Measurements from ENCODE around the gene TJP1.

TJP1 gene

GRCh38 chr15:29682361-29682760 is 139.9 kb downstream of the TJP1 start:
- no peak for TF ChIP-seq ZNF184 (tag by site-specific recombination; IDR thresholded peaks at IDR 0.05)
- TF ChIP-seq, protein P1, sequence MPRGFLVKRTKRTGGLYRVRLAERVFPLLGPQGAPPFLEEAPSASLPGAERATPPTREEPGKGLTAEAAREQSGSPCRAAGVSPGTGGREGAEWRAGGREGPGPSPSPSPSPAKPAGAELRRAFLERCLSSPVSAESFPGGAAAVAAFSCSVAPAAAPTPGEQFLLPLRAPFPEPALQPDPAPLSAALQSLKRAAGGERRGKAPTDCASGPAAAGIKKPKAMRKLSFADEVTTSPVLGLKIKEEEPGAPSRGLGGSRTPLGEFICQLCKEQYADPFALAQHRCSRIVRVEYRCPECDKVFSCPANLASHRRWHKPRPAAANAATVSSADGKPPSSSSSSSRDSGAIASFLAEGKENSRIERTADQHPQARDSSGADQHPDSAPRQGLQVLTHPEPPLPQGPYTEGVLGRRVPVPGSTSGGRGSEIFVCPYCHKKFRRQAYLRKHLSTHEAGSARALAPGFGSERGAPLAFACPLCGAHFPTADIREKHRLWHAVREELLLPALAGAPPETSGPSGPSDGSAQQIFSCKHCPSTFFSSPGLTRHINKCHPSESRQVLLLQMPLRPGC (tag by site-specific recombination; IDR thresholded peaks at IDR 0.05), result no peak
- no peak for TF ChIP-seq ZNF37A (tag by site-specific recombination; IDR thresholded peaks at IDR 0.05)
- ChIA-PET CTCF (interaction anchor here (0.5 to 1.1 kb wide), 2 partner anchors 15 to 393 kb away, joined by 3 read pairs; no protein-coding TSS in a partner anchor), POLR2A (no interaction called here)
- Histone ChIP-seq H3K4me1 (ENCODE audit: control insufficient read depth, insufficient read depth, low read length) (no peaks in the 10 kb centered on the region), H3K27ac (ENCODE audit: extremely low read depth, low read depth, low read length) (no peak overlapping the region), H3K4me3 (ENCODE audit: low read depth, low read length) (no peak overlapping the region), H3K9me3 (ENCODE audit: control insufficient read depth, insufficient read depth, low read depth, low read length) (no peaks in the 10 kb centered on the region), H3K36me3 (ENCODE audit: control insufficient read depth in 2 of 2, insufficient read depth in 1 of 2, low read length in 2 of 2) (no peaks in the 10 kb centered on the region)

- TF ChIP-seq, protein P2, sequence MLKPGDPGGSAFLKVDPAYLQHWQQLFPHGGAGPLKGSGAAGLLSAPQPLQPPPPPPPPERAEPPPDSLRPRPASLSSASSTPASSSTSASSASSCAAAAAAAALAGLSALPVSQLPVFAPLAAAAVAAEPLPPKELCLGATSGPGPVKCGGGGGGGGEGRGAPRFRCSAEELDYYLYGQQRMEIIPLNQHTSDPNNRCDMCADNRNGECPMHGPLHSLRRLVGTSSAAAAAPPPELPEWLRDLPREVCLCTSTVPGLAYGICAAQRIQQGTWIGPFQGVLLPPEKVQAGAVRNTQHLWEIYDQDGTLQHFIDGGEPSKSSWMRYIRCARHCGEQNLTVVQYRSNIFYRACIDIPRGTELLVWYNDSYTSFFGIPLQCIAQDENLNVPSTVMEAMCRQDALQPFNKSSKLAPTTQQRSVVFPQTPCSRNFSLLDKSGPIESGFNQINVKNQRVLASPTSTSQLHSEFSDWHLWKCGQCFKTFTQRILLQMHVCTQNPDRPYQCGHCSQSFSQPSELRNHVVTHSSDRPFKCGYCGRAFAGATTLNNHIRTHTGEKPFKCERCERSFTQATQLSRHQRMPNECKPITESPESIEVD (tag by site-specific recombination; IDR thresholded peaks at IDR 0.05), result no peak
- TF ChIP-seq ZIC2 (tag by site-specific recombination; IDR thresholded peaks at IDR 0.05), result peak; percentile 15; the same call in 1 of the 2 replicates
- TF ChIP-seq ZNF560 (tag by site-specific recombination; IDR thresholded peaks at IDR 0.05; ENCODE audit: borderline replicate concordance), result no peak
- TF ChIP-seq MEIS1 (CRISPR knock-in tag; IDR thresholded peaks at IDR 0.05; ENCODE audit: borderline replicate concordance), result no peak
- no peak overlapping the region for H3K27ac ChIP-seq (ENCODE audit: extremely low read depth, low read depth, low read length)
- H3K36me3 ChIP-seq (ENCODE audit: control insufficient read depth in 2 of 2, insufficient read depth in 1 of 2, low read length in 2 of 2), result no peaks in the 10 kb centered on the region
- H3K4me3 ChIP-seq (ENCODE audit: low read depth, low read length), result no peak overlapping the region
- POLR2A ChIA-PET, result no interaction called here
- H3K9me3 ChIP-seq (ENCODE audit: control insufficient read depth, insufficient read depth, low read depth, low read length), result no peaks in the 10 kb centered on the region
- CTCF ChIA-PET, result interaction anchor here (1.1 kb wide), 1 partner anchor 14 kb away, joined by 3 read pairs; no protein-coding TSS in a partner anchor
- no peaks in the 10 kb centered on the region for H3K4me1 ChIP-seq (ENCODE audit: control insufficient read depth, insufficient read depth, low read length)
Measured at GRCh38 chr15:29681946-29682345, 140.3 kb downstream of the TJP1 start.

DNA sequence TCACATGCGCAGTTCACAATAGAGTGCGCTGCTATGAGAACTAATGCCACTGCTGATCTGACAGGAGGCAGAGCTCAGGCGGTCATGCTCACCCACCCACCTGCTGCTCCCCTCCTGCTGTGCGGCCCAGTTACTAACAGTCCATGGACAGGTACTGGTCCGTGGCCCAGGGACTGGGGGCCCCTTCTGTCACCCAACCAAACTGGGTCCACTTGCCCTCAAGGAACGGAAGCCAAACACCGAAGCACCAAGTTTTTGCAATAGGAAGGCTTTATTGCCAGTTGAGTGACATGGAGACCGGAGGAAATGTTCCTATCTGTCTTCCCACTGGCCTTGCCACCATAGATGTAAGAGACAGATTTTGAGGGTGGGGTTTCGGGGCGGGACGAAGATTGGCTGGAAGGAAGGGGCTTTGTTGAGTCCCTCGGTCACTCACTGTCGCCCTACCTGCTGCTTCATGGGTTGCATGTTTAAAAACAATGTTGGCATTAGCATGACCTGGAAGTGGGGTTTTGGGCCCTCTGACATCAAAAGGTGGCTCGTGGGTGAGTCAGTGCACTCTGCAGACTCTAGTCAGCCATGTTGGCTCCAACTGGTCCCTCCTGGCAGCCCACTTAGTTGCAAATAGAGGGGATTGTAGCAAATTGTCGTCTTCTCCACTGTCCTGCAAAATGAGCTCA is 141.0 kb downstream of the TJP1 start:
- POLR2A ChIA-PET, result no interaction called here
- no peaks in the 10 kb centered on the region for H3K36me3 ChIP-seq (ENCODE audit: control insufficient read depth in 2 of 2, insufficient read depth in 1 of 2, low read length in 2 of 2)
- CTCF ChIA-PET, result interaction anchor here (1.5 kb wide), 1 partner anchor 541 kb away, joined by 3 read pairs; no protein-coding TSS in a partner anchor

DNA sequence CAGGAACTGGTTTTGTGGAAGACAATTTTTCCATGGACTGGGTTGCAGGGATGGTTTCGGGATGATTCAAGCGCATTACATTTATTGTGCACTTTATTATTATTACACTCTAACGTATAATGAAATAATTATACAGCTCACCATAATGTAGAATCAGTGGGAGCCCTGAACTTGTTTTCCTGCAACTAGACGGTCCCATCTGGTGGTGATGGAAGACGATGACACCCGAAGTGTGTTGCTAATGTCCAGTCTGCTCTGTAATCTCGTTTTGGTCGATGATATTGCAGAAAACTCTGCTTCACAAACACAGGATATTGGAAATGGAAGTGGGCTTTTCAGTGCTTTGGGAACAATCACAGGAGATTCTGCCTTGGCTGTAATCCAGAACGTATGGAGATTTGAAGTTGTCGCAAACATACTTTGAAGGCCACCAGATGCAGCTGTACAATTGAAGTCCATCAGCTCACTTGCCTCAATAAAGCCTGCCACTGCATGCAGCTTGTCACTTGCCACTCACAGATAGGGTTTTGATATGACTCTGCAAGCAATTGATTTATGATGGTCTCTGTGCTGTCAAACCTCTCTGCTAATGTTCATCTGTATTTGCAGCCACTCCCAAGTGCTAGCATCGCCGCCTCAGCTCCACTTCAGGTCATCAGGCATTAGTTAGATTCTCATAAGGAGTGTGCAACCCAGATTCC is 141.7 kb downstream of the TJP1 start:
- H3K36me3 ChIP-seq (ENCODE audit: control insufficient read depth in 2 of 2, insufficient read depth in 1 of 2, low read length in 2 of 2), result no peaks in the 10 kb centered on the region
- no peaks in the 10 kb centered on the region for H3K4me1 ChIP-seq (ENCODE audit: control insufficient read depth, insufficient read depth, low read length)
- no peak overlapping the region for H3K27ac ChIP-seq (ENCODE audit: extremely low read depth, low read depth, low read length)
- POLR2A ChIA-PET, result no interaction called here
- TF ChIP-seq ZSCAN5A (tag by site-specific recombination; IDR thresholded peaks at IDR 0.05), result no peak
- TF ChIP-seq ZNF654 (tag by site-specific recombination; IDR thresholded peaks at IDR 0.05; ENCODE audit: low read depth), result 0 out of 2 replicates have a peak, but pooled peaks have one; percentile 6
- TF ChIP-seq ZFP37 (tag by site-specific recombination; IDR thresholded peaks at IDR 0.05), result no peak
- no peaks in the 10 kb centered on the region for H3K9me3 ChIP-seq (ENCODE audit: control insufficient read depth, insufficient read depth, low read depth, low read length)
- H3K4me3 ChIP-seq (ENCODE audit: low read depth, low read length), result no peak overlapping the region
- CTCF ChIA-PET, result interaction anchor here (1.5 kb wide), 1 partner anchor 541 kb away, joined by 3 read pairs; no protein-coding TSS in a partner anchor

More for the DNA sequence above, 141.0 kb downstream of the TJP1 start:
- no peak for TF ChIP-seq OVOL3 (tag by site-specific recombination; IDR thresholded peaks at IDR 0.05)
- no peak for TF ChIP-seq SALL2 (tag by site-specific recombination; IDR thresholded peaks at IDR 0.05; ENCODE audit: borderline replicate concordance)
- no peak for TF ChIP-seq ZNF214 (tag by site-specific recombination; IDR thresholded peaks at IDR 0.05; ENCODE audit: borderline replicate concordance)
- TF ChIP-seq, protein P3, sequence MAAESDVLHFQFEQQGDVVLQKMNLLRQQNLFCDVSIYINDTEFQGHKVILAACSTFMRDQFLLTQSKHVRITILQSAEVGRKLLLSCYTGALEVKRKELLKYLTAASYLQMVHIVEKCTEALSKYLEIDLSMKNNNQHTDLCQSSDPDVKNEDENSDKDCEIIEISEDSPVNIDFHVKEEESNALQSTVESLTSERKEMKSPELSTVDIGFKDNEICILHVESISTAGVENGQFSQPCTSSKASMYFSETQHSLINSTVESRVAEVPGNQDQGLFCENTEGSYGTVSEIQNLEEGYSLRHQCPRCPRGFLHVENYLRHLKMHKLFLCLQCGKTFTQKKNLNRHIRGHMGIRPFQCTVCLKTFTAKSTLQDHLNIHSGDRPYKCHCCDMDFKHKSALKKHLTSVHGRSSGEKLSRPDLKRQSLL (tag by site-specific recombination; IDR thresholded peaks at IDR 0.05), result no peak
- Histone ChIP-seq H3K27ac (ENCODE audit: extremely low read depth, low read depth, low read length) (no peak overlapping the region), H3K4me3 (ENCODE audit: low read depth, low read length) (no peak overlapping the region), H3K4me1 (ENCODE audit: control insufficient read depth, insufficient read depth, low read length) (no peaks in the 10 kb centered on the region), H3K9me3 (ENCODE audit: control insufficient read depth, insufficient read depth, low read depth, low read length) (no peaks in the 10 kb centered on the region)
